M059J (cell line): ENCODE measurements around the gene ANKRD30BL. TPM values are rescaled to one million over a fixed set of nuclear protein-coding genes. Genes with fewer than 3 reads are reported as not detected.
A peak's percentile ranks its signal among the peaks of the same experiment; 100 is the strongest.
"Not testable (repeated sequence)": the region's sequence is repeated elsewhere in the genome, so short reads cannot be mapped to it uniquely, and the experiment has no call there.

ENCODE experiments used
- DNase-seq: peaks from one replicate; pipeline ENCODE4 v3.0.0-alpha.2; 2012; ENCODE audit warnings: low read depth
- total RNA-seq: library from RNA; depleted of rRNA; stranded (reverse); fragments of >200 nt; shearing (Covaris generic); gene quantifications from 2 replicates; pipeline ENCODE4 v1.2.3, GENCODE V29; 2014; rRNA removed

The ANKRD30BL gene
- not detected in 2 replicates for total RNA-seq

GRCh38 chr2:132161161-132162124, at the start of gene ANKRD30BL:
TSS of gene ANKRD30BL (minus strand) at chr2:132161952. CDS start at chr2:132161705, 247 bp downstream.
- not testable (repeated sequence) for DNase-seq

GRCh38 chr2:132202866-132203265, 41.1 kb upstream of the ANKRD30BL start:
- not testable (repeated sequence) for DNase-seq

- not testable (repeated sequence) for DNase-seq
Measured at GRCh38 chr2:132192854-132193253, 31.1 kb upstream of the ANKRD30BL start.

GRCh38 chr2:132167100-132167499, 5.3 kb upstream of the ANKRD30BL start:
- DNase-seq = not testable (repeated sequence)

GRCh38 chr2:132162125-132162660, 441 bp upstream of the ANKRD30BL start:
- DNase-seq = not testable (repeated sequence)

GRCh38 chr2:132146774-132147173, 15.0 kb downstream of the ANKRD30BL start:
- DNase-seq = peak; percentile 38
